IPS DF 4.7 (cell line): ENCODE measurements around the gene ECEL1.
"Not testable (repeated sequence)": the region's sequence is repeated elsewhere in the genome, so short reads cannot be mapped to it uniquely, and the experiment has no call there.

Source experiments
- DNase-seq: peaks from one replicate; pipeline ENCODE4 v3.0.0-alpha.2; 2013; ENCODE audit warnings: low spot score; ENCODE audit errors: extremely low read depth

The ECEL1 gene, protein sequence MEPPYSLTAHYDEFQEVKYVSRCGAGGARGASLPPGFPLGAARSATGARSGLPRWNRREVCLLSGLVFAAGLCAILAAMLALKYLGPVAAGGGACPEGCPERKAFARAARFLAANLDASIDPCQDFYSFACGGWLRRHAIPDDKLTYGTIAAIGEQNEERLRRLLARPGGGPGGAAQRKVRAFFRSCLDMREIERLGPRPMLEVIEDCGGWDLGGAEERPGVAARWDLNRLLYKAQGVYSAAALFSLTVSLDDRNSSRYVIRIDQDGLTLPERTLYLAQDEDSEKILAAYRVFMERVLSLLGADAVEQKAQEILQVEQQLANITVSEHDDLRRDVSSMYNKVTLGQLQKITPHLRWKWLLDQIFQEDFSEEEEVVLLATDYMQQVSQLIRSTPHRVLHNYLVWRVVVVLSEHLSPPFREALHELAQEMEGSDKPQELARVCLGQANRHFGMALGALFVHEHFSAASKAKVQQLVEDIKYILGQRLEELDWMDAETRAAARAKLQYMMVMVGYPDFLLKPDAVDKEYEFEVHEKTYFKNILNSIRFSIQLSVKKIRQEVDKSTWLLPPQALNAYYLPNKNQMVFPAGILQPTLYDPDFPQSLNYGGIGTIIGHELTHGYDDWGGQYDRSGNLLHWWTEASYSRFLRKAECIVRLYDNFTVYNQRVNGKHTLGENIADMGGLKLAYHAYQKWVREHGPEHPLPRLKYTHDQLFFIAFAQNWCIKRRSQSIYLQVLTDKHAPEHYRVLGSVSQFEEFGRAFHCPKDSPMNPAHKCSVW

GRCh38 chr2:232487385-232488096 lies at the start of gene ECEL1:
Gene ECEL1 (minus strand): TSS chr2:232487834. CDS start chr2:232486653, 1,181 bp downstream.
- DNase-seq, result no peak

GRCh38 chr2:232537079-232537478 lies 49.4 kb upstream of the ECEL1 start:
- DNase-seq, result no peak

GRCh38 chr2:232535761-232536530 lies 48.3 kb upstream of the ECEL1 start:
- no peak for DNase-seq

DNA sequence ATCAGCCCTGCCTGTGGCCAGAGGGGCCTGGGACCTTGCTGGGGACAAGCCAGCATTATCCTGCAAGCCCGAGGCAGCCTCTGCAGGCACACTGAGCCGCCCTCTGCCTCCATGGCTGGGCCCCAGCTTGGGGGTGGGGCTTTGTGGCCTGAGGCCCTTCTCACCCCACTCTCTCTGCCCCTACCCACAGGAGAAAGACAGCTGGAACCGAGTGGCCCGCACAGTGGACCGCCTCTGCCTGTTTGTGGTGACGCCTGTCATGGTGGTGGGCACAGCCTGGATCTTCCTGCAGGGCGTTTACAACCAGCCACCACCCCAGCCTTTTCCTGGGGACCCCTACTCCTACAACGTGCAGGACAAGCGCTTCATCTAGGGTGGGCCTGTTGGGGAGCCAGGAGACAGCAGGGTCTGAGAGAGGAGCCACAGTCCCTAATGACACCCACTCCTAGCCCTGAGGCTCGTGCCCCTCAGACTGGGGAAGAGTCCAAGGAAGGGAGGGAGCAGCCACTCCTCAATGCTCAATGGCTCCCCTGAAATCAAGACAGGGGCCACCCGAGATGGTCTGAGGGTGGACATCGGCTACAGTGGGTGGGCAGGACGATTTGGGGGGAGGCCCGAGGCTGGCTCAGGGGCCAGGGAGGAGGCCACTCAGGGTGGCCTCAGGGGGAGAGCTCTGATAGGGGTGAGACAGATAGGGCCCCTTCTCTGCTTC lies 47.5 kb upstream of the ECEL1 start:
- DNase-seq, result no peak

GRCh38 chr2:232533944-232534710 lies 46.5 kb upstream of the ECEL1 start:
- no peak for DNase-seq

- DNase-seq, result not testable (repeated sequence)
Measured at GRCh38 chr2:232532821-232533220, 45.2 kb upstream of the ECEL1 start.

- no peak for DNase-seq
Measured at GRCh38 chr2:232532419-232532818, 44.8 kb upstream of the ECEL1 start.

DNA sequence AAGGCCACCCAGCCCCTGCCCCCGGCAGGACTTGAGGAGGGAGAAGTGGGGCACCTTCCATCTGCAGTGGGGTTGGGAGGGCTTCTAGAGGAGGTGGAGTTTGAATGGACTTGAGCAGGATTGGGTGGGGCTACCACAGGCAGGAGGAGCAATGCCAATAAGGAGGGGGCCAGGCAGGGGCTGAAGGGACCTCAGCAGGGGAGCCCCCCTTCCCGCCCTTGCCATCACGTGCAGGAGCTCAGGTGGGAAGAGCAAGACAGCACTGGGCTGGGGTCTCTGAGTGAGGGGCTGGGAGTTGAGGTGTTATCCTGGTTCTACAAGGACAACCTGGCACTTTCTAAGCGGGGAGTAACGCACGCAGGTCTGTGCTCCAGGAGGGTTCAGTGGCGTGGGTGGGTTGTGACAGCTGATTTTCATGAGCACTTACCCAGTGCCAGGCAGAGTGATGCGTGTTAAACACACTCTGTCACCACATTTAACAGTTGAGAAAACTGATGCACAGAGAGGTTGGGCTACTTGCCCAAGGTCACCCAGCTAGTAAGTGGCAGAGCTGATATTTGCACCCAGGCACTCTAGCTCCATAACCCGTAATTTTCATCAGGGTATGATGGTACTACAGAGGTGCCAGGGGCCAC lies 43.1 kb upstream of the ECEL1 start:
- no peak for DNase-seq

DNA sequence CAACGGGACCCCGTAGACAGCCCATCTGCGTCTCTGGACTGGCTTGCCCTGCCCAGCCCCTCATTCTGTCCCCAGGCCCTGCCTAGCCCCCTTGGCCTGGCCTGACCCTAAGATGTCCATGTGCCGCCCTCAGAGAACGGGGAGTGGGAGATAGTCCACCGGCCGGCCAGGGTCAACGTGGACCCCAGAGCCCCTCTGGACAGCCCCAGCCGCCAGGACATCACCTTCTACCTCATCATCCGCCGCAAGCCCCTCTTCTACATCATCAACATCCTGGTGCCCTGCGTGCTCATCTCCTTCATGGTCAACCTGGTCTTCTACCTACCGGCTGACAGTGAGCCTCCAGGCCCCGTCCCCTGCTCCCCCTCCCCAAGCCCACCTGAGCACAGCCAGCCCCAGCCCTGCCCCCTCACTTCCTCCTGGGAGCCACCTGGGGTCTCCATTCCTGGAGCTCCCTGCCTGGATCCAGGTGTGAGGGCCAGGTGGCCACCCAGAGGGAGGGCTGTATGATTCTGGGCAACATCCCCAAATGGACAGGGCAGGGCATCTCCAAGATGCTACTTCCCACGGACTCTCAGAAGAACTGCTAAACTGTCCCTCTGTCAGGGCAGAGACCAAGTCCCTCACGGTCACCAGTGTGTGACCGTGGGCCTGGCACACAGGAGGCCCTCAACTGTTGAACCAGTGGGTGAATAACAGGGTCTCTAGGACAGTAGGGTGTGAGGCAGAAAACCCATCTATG lies 42.3 kb upstream of the ECEL1 start:
- DNase-seq, result no peak

- DNase-seq, result no peak
Measured at GRCh38 chr2:232528746-232529460, 41.3 kb upstream of the ECEL1 start.

DNA sequence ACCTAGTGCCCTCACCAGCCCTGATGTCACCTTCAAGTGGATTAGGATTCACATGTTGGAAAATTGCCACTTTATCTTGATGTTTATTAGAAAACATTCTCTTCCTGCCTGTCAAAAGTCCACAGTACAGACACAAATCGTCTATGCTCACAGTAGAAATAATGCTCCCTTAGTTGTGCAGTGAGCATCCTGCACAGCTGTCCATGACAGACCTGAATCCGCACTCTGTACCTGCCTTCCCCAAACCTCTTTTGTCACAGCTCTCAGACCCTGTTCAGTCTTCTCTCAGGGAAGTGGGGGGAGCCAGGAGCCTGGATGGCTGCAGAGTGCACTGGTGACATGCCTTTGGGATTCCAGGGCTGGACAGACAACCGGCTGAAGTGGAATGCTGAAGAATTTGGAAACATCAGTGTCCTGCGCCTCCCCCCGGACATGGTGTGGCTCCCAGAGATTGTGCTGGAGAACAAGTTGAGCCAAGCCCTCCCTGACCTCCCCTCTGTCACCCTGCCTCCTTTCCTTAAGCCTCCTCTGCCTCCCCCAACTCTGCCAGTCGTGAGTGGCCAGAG lies 40.4 kb upstream of the ECEL1 start:
- no peak for DNase-seq

- DNase-seq, result no peak
Measured at GRCh38 chr2:232526372-232526941, 38.8 kb upstream of the ECEL1 start.

- no peak for DNase-seq
Measured at GRCh38 chr2:232525791-232526371, 38.2 kb upstream of the ECEL1 start, which contains the start of gene CHRND. Gene CHRND (plus strand): TSS chr2:232526160. CDS start chr2:232526216, 56 bp downstream.

DNA sequence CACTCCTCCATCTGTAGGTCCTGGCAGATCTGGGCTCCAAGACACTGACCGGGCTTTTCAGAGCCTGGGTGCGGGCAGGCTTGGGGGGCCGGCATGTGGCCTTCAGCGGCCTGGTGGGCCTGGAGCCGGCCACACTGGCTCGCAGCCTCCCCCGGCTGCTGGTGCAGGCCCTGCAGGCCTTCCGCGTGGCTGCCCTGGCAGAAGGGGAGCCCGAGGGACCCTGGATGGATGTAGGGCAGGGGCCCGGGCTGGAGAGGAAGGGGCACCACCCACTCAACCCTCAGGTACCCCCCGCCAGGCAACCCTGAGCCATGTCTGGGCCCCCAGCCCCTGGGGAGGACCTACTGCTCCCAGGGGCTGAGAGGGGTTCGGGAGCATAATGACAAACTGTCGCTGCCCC lies 37.6 kb upstream of the ECEL1 start:
- no peak for DNase-seq

DNA sequence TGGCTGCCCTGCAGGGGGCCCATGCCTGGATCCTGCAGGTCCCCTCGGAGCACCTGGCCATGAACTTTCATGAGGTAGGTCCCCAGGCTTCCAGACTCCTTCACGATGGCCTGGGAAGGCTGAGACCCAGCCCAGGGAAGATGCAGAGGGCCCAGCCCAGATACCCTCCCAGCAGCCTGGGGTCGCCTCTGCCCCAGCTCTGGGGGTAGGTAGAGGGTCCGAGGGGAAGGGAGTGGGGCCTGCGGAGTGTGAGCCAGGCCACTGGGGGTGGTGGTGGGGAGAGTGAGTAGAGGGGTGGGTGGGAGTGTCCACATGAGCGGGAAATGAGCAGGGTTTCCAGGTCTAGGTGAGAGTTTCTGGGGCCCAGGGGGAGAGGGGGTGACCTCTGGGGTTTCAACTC lies 37.1 kb upstream of the ECEL1 start:
- DNase-seq, result no peak

DNA sequence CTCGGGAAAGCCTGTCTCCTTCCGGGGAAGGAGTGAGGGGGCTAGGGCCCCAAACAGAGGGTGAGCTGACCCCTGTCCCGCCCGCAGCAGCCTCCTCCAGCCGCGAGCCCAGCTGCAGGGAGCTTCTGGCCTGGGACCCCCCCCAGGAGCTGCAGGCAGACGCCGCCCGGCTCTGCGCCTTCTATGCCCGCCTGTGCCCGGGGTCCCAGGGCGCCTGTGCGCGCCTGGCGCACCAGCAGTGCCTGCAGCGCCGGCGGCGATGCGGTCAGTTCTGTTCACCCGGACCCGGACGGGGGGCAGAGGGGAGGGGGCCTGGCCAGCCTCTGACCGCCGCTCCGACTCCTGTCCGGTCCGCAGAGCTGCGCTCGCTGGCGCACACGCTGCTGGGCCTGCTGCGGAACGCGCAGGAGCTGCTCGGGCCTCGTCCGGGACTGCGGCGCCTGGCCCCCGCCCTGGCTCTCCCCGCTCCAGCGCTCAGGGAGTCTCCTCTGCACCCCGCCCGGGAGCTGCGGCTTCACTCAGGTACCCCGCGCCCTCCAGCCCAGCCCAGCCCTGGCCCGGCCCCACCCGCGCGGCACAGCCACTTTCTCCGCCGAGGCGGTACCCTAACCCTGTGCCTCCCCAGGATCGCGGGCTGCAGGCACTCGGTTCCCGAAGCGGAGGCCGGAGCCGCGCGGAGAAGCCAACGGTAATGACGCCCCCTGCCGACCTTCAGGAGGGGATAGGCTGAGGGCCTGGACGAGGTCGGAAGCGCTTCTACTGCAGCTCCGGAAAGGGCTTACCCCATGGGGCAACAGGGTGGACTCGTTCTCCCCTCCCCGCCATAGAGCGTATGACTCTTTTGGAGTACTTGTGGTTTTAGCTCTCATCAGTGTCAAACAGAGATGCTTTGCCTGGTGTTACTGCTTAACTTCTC lies 36.3 kb upstream of the ECEL1 start:
- no peak for DNase-seq
